Effector CD8-positive, alpha-beta T cell (primary cell): ENCODE results near the gene C6orf62.
A peak's percentile ranks its signal among the peaks of the same experiment; 100 is the strongest.
"Not testable (repeated sequence)": the region's sequence is repeated elsewhere in the genome, so short reads cannot be mapped to it uniquely, and the experiment has no call there.

Experiments
- DNase-seq: peaks from one replicate; lab custom pipeline; 2025; lab: John Stamatoyannopoulos, UW

C6orf62 gene

GRCh38 chr6:24743265-24743943 lies 24.4 kb upstream of the C6orf62 start:
- DNase-seq = no peak

GRCh38 chr6:24742216-24742738 lies 23.3 kb upstream of the C6orf62 start:
- no peak for DNase-seq

- DNase-seq = no peak
These were observed 21.9 kb upstream of the C6orf62 start for GRCh38 chr6:24740861-24741260.

GRCh38 chr6:24738741-24739140 lies 19.8 kb upstream of the C6orf62 start:
- DNase-seq = no peak

- DNase-seq = not testable (repeated sequence)
These were observed 15.8 kb upstream of the C6orf62 start for GRCh38 chr6:24734710-24735109.

- no peak for DNase-seq
These were observed 15.2 kb upstream of the C6orf62 start for GRCh38 chr6:24734166-24734565.

- DNase-seq = not testable (repeated sequence)
These were observed 12.6 kb upstream of the C6orf62 start for GRCh38 chr6:24731456-24732134.

GRCh38 chr6:24730653-24731052 lies 11.7 kb upstream of the C6orf62 start:
- DNase-seq = not testable (repeated sequence)

GRCh38 chr6:24723270-24723669 lies 4.3 kb upstream of the C6orf62 start:
- no peak for DNase-seq

GRCh38 chr6:24721461-24722215 lies 2.7 kb upstream of the C6orf62 start:
- peak; percentile 89 for DNase-seq

- peak; percentile 99 for DNase-seq
These were observed 1.9 kb upstream of the C6orf62 start for GRCh38 chr6:24720604-24721460.

- peak; percentile 59 for DNase-seq
These were observed 1.2 kb upstream of the C6orf62 start for GRCh38 chr6:24720131-24720603.

- DNase-seq = no peak
These were observed 367 bp downstream of the C6orf62 start for GRCh38 chr6:24718449-24719124.

- not testable (repeated sequence) for DNase-seq
These were observed 2.3 kb downstream of the C6orf62 start for GRCh38 chr6:24716602-24717148.

GRCh38 chr6:24710519-24711303 lies 8.2 kb downstream of the C6orf62 start:
- DNase-seq = no peak

GRCh38 chr6:24709014-24709711 lies 9.8 kb downstream of the C6orf62 start:
- no peak for DNase-seq

GRCh38 chr6:24708612-24709011 lies 10.3 kb downstream of the C6orf62 start:
- no peak for DNase-seq

- no peak for DNase-seq
These were observed 14.5 kb downstream of the C6orf62 start for GRCh38 chr6:24704468-24704867.

- no peak for DNase-seq
These were observed 16.2 kb downstream of the C6orf62 start for GRCh38 chr6:24702720-24703282.
